DND-41 (cell line): ENCODE measurements around the gene RIMS3.
"Not testable (repeated sequence)": the region's sequence is repeated elsewhere in the genome, so short reads cannot be mapped to it uniquely, and the experiment has no call there.

Source experiments
- ATAC-seq: fragments of 200-7000 bp; cut with Tn5 transposase; 3 replicates; pipeline ENCODE4 v1.9.1; 2021; ENCODE audit warnings: low read depth; ENCODE audit not compliant: insufficient read depth
- DNase-seq: peaks from one replicate; pipeline ENCODE4 v3.0.0-alpha.2; 2020
- H2AFZ ChIP-seq: 2 replicates; pipeline ENCODE4 v1.6.0; 2012; ENCODE audit warnings: low read depth, low read length
- H3K27ac ChIP-seq: 2 replicates; pipeline ENCODE4 v1.5.1; 2012; ENCODE audit warnings: low read length, inconsistent platforms
- H3K27me3 ChIP-seq: fragments of 200-600 bp; sonication (generic); 2 replicates; pipeline ENCODE4 v1.6.0; 2012; ENCODE audit warnings: low read length, mild to moderate bottlenecking, inconsistent platforms; ENCODE audit not compliant: insufficient read depth, poor library complexity
- H3K36me3 ChIP-seq: 2 replicates; pipeline ENCODE4 v1.5.1; 2012; ENCODE audit warnings: low read length, inconsistent platforms; ENCODE audit not compliant: insufficient read depth
- H3K4me1 ChIP-seq: 2 replicates; pipeline ENCODE4 v1.5.1; 2012; ENCODE audit warnings: mild to moderate bottlenecking, low read length; ENCODE audit not compliant: insufficient read depth
- H3K4me2 ChIP-seq: 2 replicates; pipeline ENCODE4 v1.6.0; 2012; ENCODE audit warnings: mild to moderate bottlenecking, moderate library complexity, low read length, inconsistent platforms; ENCODE audit not compliant: insufficient read depth
- H3K4me3 ChIP-seq, 2 experiments: fragments of 200-600 bp in 1 of 2; shearing (Covaris generic) in 1 of 2; 2 replicates each; pipeline ENCODE4 v1.5.1; 2012 to 2016; ENCODE audit warnings: inconsistent platforms in 2 of 2, low read length in 2 of 2, mild to moderate bottlenecking in 2 of 2, low read depth in 1 of 2, moderate library complexity in 1 of 2
- H3K79me2 ChIP-seq: 2 replicates; pipeline ENCODE4 v1.6.0; 2012; ENCODE audit warnings: low read length, inconsistent platforms; ENCODE audit not compliant: insufficient read depth
- H3K9ac ChIP-seq: 2 replicates; pipeline ENCODE4 v1.6.0; 2012; ENCODE audit warnings: low read depth, mild to moderate bottlenecking, inconsistent platforms, low read length, moderate library complexity
- H3K9me3 ChIP-seq: 2 replicates; pipeline ENCODE4 v1.5.1; 2012; ENCODE audit warnings: low read length, moderate library complexity, mild to moderate bottlenecking, inconsistent platforms; ENCODE audit not compliant: insufficient read depth, severe bottlenecking
- H4K20me1 ChIP-seq: 2 replicates; pipeline ENCODE4 v1.6.0; 2012; ENCODE audit warnings: low read length; ENCODE audit not compliant: insufficient read depth
- EZH2 ChIP-seq: IDR thresholded peaks from 3 replicates; pipeline ENCODE4 v1.6.1; 2012; ENCODE audit warnings: borderline replicate concordance, low read depth, mild to moderate bottlenecking, moderate library complexity, low read length, inconsistent platforms; ENCODE audit not compliant: severe bottlenecking
- TF ChIP-seq, protein P1 (sequence below): IDR thresholded peaks from 2 replicates; pipeline ENCODE4 v1.5.1; 2012; ENCODE audit warnings: borderline replicate concordance, low read length, moderate library complexity, mild to moderate bottlenecking; ENCODE audit not compliant: poor library complexity, severe bottlenecking; ENCODE audit errors: extremely low read depth

The RIMS3 gene

DNA sequence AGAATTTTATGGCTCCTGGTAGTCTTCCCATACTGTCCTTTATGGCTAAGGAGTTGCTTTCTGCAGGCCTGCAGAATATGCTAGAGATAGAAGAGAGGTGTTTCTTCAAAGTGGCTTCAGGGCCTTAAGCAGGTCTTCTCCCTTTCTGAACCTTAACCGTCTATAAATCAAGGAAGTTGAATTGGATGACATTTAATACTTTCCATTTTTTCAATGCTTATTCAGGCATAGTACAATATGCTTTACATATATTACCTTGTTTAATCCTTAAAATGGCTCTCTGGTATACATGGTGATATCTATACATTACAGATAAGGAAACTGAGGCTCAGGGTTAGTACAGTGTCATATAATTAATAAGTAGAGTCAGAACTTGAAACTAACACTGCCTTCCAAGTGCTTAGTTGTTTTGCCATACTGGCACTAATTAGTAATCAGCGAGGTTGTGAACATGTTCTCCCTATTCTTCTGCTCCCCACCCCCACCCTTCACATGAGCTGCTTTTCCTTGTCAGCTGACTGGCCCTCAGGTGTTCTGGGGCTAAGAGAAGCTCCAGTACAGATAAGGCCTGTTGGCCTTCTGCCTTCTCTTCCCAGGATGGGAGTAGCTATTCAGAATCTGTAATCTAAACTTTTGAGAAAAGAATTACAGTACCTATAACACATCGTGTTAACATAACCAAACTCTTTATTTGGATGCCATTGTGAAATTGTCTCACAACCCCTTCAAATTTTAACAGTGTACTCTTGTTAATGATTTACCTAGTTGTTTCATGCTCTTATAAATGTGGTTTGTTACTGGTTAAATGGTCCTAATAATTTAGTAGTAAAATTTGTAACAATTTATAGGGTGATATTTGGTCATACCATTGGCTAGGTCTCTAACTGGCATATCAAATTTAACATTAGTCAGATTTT, 39.6 kb upstream of the RIMS3 start:
- no peak for TF ChIP-seq EZH2
- TF ChIP-seq, protein P1, sequence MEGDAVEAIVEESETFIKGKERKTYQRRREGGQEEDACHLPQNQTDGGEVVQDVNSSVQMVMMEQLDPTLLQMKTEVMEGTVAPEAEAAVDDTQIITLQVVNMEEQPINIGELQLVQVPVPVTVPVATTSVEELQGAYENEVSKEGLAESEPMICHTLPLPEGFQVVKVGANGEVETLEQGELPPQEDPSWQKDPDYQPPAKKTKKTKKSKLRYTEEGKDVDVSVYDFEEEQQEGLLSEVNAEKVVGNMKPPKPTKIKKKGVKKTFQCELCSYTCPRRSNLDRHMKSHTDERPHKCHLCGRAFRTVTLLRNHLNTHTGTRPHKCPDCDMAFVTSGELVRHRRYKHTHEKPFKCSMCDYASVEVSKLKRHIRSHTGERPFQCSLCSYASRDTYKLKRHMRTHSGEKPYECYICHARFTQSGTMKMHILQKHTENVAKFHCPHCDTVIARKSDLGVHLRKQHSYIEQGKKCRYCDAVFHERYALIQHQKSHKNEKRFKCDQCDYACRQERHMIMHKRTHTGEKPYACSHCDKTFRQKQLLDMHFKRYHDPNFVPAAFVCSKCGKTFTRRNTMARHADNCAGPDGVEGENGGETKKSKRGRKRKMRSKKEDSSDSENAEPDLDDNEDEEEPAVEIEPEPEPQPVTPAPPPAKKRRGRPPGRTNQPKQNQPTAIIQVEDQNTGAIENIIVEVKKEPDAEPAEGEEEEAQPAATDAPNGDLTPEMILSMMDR, result no peak
- no peak overlapping the region; the same call in 1 of the 2 replicates for H3K9ac ChIP-seq
- H3K36me3 ChIP-seq, result no peaks in the 10 kb centered on the region
- ATAC-seq, result no peak
- no peaks in the 10 kb centered on the region for H3K27me3 ChIP-seq
- peaks cover 99% of the 10 kb centered on the region for H3K79me2 ChIP-seq
- no peak overlapping the region for H3K4me2 ChIP-seq
- no peak overlapping the region for H3K27ac ChIP-seq
- DNase-seq, result no peak
- H3K9me3 ChIP-seq, result no peaks in the 10 kb centered on the region
- H3K4me3 ChIP-seq, result no peak overlapping the region
- H3K4me1 ChIP-seq, result peaks cover 18% of the 10 kb centered on the region
- H4K20me1 ChIP-seq, result peaks cover 34% of the 10 kb centered on the region; the same call in 1 of the 2 replicates
- no peak overlapping the region for H2AFZ ChIP-seq

DNA sequence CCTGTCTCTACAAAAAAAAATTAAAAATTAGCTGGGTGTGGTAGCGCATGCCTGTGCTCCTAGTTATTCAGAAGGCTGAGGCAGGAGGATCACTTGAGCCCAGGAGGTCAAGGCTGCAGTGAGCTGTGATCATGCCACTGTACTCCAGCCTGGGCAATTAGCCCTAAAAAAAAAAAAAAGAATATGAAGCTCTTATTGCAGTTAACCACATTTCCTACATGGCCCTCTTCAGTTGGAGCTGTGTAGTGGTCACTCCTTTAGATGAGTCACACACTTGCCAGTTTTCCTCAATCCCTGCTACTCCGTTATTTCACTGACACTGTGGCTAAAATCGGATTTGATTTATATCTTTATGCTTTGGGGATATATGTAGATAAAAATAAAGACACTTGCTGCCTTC, 37.8 kb upstream of the RIMS3 start:
- Histone ChIP-seq H3K4me1 (peaks cover 5% of the 10 kb centered on the region), H3K27me3 (no peaks in the 10 kb centered on the region), H3K27ac (no peak overlapping the region), H2AFZ (no peak overlapping the region), H3K79me2 (peaks cover 99% of the 10 kb centered on the region), H4K20me1 (peaks cover 34% of the 10 kb centered on the region; the same call in 1 of the 2 replicates), H3K36me3 (no peaks in the 10 kb centered on the region), H3K4me3 (no peak overlapping the region), H3K9me3 (no peaks in the 10 kb centered on the region), H3K9ac (no peak overlapping the region), H3K4me2 (no peak overlapping the region)
- ATAC-seq (no peak), DNase-seq (no peak)
- no peak for TF ChIP-seq EZH2
- TF ChIP-seq, protein P1, result no peak

DNA sequence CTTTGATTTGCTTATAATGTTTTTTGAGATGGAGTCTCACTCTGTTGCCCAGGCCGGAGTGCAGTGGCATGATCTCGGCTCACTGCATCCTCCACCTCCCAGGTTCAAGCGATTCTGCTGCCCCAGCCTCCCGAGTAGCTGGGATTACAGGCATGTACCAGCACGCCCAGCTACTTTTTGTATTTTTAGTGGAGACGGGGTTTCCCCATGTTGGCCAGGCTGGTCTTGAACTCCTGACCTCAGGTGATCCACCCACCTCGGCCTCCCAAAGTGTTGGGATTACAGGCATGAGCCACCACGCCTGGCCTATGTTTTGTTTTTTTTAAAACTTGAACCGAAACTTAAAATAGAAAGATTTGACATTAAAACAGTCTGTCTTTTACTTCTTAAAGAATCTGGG, 37.3 kb upstream of the RIMS3 start:
- not testable (repeated sequence) for H2AFZ ChIP-seq, DNase-seq, H3K27me3 ChIP-seq, H3K4me2 ChIP-seq, H3K4me3 ChIP-seq, H3K4me1 ChIP-seq, ATAC-seq, H3K36me3 ChIP-seq, H3K9ac ChIP-seq, H3K27ac ChIP-seq, H3K9me3 ChIP-seq
- Histone ChIP-seq H3K79me2 (peaks cover 99% of the 10 kb centered on the region), H4K20me1 (peaks cover 34% of the 10 kb centered on the region; the same call in 1 of the 2 replicates)

DNA sequence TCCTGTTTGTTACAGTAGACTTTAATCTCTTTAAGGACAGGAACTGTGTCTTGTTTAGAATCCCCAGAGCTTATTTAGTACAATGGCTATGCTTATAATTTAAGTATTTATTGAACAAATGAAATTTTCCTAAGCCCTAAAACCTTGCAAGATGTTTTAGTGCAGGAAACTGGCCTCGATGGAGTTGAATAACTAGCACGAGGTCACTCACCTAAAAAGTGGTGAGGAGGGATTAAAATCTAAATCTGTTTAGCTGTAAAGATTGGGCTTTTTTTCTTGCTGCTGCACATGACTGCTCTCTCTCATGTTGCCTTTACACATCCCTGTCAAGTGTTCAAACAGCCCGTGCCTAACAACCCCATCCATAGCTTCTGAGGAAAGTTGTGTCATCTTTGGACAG, 36.2 kb upstream of the RIMS3 start:
- TF ChIP-seq, protein P1, result no peak
- TF ChIP-seq EZH2, result no peak
- Histone ChIP-seq H3K4me2 (no peak overlapping the region), H3K4me1 (no peaks in the 10 kb centered on the region)

More for the DNA sequence above, 36.2 kb upstream of the RIMS3 start:
- no peak overlapping the region for H3K9ac ChIP-seq
- H3K4me3 ChIP-seq, result no peak overlapping the region
- no peaks in the 10 kb centered on the region for H3K9me3 ChIP-seq
- no peaks in the 10 kb centered on the region for H3K27me3 ChIP-seq
- DNase-seq (no peak), ATAC-seq (no peak)
- H2AFZ ChIP-seq, result no peak overlapping the region
- H4K20me1 ChIP-seq, result peaks cover 40% of the 10 kb centered on the region
- H3K36me3 ChIP-seq, result 0 out of 2 replicates have a peak, but pooled peaks cover 1% of the 10 kb centered on the region
- H3K79me2 ChIP-seq, result peaks cover 100% of the 10 kb centered on the region
- H3K27ac ChIP-seq, result no peak overlapping the region
